A673 (cell line): Measurements from ENCODE around the gene GHRH. TPM values are rescaled to one million over a fixed set of nuclear protein-coding genes. Genes with fewer than 3 reads are reported as not detected.

Experiments used
- BruUV-seq: library from RNA; stranded (reverse); fragments of 400-500 nt; replicated peaks from 2 replicates; lab custom pipeline; 2021; lab: Mats Ljungman, UMichigan
- CTCF ChIA-PET: fragments of 300-600 bp; sonication (Branson Sonifier 250); formaldehyde crosslinking; loops from one replicate; lab custom pipeline; 2022; ENCODE audit warnings: antibody characterized with exemption; lab: Charles Lee
- POLR2A ChIA-PET: fragments of 300-600 bp; sonication (Branson Sonifier 250); formaldehyde crosslinking; loops from one replicate; lab custom pipeline; 2022; ENCODE audit warnings: antibody characterized with exemption; ENCODE audit not compliant: low non-redundant PET; lab: Charles Lee
- DNase-seq: peaks from one replicate; pipeline ENCODE4 v3.0.0-alpha.2; 2015; ENCODE audit warnings: low spot score
- H3K27ac ChIP-seq: fragments of 200-600 bp; sonication (generic); 2 replicates; pipeline ENCODE4 v1.5.1; 2016; ENCODE audit warnings: mixed run types, low read depth, mild to moderate bottlenecking, mixed read lengths, antibody characterized with exemption, low read length; ENCODE audit not compliant: poor library complexity, severe bottlenecking
- H3K27me3 ChIP-seq: fragments of 200-600 bp; sonication (generic); replicated peaks from 2 replicates; pipeline ENCODE4 v1.6.1; 2017; ENCODE audit warnings: mixed run types, low read depth, mild to moderate bottlenecking, mixed read lengths, antibody characterized with exemption, low read length; ENCODE audit not compliant: insufficient read depth, poor library complexity
- H3K36me3 ChIP-seq: fragments of 200-600 bp; sonication (generic); 2 replicates; pipeline ENCODE4 v1.6.1; 2016; ENCODE audit warnings: mixed run types, mild to moderate bottlenecking, mixed read lengths, antibody characterized with exemption, low read length; ENCODE audit not compliant: insufficient read depth, poor library complexity, severe bottlenecking
- H3K4me1 ChIP-seq: fragments of 200-600 bp; sonication (generic); 2 replicates; pipeline ENCODE4 v1.6.1; 2017; ENCODE audit warnings: mixed run types, mild to moderate bottlenecking, mixed read lengths, antibody characterized with exemption, low read length; ENCODE audit not compliant: insufficient read depth, poor library complexity, severe bottlenecking
- H3K4me3 ChIP-seq: fragments of 200-600 bp; sonication (generic); 2 replicates; pipeline ENCODE4 v1.5.1; 2016; ENCODE audit warnings: low read depth, mixed run types, mild to moderate bottlenecking, mixed read lengths, low read length; ENCODE audit not compliant: poor library complexity, severe bottlenecking
- H3K9me3 ChIP-seq: fragments of 200-600 bp; sonication (generic); 2 replicates; pipeline ENCODE4 v1.6.1; 2016; ENCODE audit warnings: mixed run types, low read depth, mild to moderate bottlenecking, mixed read lengths, antibody characterized with exemption, low read length; ENCODE audit not compliant: poor library complexity, severe bottlenecking
- EZH2 ChIP-seq: fragments of 200-600 bp; sonication (generic); IDR thresholded peaks from 2 replicates; pipeline ENCODE4 v1.6.1; 2017; ENCODE audit warnings: borderline replicate concordance, low read depth, mild to moderate bottlenecking, mixed read lengths, antibody characterized with exemption, low read length; ENCODE audit not compliant: poor library complexity, severe bottlenecking
- intact Hi-C: fragments of 100-400 bp; cut with micrococcal nuclease; formaldehyde crosslinking; loops from one replicate; pipeline ENCODE4 v1.10.0; 2022; ENCODE audit not compliant: unreplicated experiment
- total RNA-seq: library from RNA; stranded (reverse); gene quantifications from 2 replicates; pipeline ENCODE4 v1.2.3, GENCODE V29; 2021
- TF ChIP-seq, protein P1 (sequence below): fragments of 300-800, 200-600 bp; sonication (generic); conservative IDR thresholded peaks from 2 replicates; pipeline ENCODE4 v1.5.1; 2017; ENCODE audit warnings: low read depth, mild to moderate bottlenecking, antibody characterized with exemption, low read length, moderate library complexity, mixed read lengths

GHRH gene
- total RNA-seq, 1 experiment from 2014 or later = not detected

DNA sequence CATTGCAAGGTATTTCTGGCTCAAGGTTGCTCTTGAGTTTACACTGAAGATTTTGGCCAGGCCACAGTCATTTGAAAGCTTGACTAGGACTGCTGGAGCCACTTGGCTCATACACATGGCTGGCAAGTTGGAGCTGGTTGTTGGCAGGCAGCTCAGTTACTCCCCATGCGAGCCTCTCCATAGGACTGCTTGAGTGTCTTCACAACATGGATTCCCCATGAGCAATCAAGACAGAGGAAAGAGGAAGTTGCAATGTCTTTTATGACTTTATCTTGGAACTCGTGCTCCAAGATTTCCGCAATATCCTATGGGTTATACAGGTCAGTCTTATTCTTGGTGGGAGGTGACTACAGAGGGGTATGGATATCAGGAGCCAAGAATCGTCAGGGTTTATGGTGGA is 26.5 kb upstream of the GHRH start:
- CTCF ChIA-PET = no interaction called here
- BruUV-seq = no TSS peak

DNA sequence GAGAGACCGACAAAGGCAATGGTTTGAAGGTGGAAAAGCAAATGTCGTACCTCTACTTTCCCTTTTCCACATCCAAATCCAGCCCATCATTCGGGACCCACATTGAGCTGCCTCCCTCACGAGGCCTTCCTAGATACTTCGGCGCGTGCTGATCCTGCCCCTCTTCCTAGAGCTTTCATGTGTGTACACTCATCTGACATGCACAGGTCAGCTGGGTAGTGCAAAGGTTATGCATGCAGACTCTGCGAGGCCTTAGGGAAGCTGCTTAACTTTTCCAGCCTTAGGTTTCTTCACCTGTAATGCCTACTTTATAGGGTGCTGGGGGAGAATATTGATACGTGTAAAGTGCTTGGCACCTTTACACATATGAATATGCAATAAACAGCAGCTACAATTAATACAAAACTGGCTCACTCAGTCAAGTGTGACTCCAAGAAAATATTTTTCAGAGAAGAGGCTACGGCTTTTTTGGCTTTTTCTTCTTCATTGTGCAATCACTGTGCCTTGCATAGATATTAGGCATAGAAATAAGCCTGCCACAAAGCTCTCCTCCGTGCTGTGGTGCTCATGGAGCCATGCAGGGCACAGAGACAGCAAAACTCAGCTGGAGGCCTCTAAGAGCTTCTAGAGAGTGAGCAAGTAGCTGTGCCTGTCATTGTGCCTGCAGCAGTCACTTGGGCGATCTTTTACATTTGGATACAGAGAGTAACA is 24.2 kb upstream of the GHRH start:
- H3K36me3 ChIP-seq = no peaks in the 10 kb centered on the region
- DNase-seq = peak; percentile 24
- H3K4me1 ChIP-seq = no peaks in the 10 kb centered on the region
- no peak overlapping the region for H3K27ac ChIP-seq
- TF ChIP-seq EZH2 = no peak
- no TSS peak for BruUV-seq
- intact Hi-C loops = no loop called here
- ChIA-PET CTCF (no interaction called here), POLR2A (no interaction called here)
- no peaks in the 10 kb centered on the region for H3K9me3 ChIP-seq
- H3K27me3 ChIP-seq = no peaks in the 10 kb centered on the region
- H3K4me3 ChIP-seq = no peak overlapping the region

More for the DNA sequence above, 26.5 kb upstream of the GHRH start:
- intact Hi-C loops = no loop called here
- POLR2A ChIA-PET = interaction anchor here (0.7 kb wide), 1 partner anchor 37 kb away, joined by 4 read pairs; no protein-coding TSS in a partner anchor
- no peak overlapping the region for H3K4me3 ChIP-seq
- no peak overlapping the region for H3K27ac ChIP-seq
- TF ChIP-seq, protein P1, sequence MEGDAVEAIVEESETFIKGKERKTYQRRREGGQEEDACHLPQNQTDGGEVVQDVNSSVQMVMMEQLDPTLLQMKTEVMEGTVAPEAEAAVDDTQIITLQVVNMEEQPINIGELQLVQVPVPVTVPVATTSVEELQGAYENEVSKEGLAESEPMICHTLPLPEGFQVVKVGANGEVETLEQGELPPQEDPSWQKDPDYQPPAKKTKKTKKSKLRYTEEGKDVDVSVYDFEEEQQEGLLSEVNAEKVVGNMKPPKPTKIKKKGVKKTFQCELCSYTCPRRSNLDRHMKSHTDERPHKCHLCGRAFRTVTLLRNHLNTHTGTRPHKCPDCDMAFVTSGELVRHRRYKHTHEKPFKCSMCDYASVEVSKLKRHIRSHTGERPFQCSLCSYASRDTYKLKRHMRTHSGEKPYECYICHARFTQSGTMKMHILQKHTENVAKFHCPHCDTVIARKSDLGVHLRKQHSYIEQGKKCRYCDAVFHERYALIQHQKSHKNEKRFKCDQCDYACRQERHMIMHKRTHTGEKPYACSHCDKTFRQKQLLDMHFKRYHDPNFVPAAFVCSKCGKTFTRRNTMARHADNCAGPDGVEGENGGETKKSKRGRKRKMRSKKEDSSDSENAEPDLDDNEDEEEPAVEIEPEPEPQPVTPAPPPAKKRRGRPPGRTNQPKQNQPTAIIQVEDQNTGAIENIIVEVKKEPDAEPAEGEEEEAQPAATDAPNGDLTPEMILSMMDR = no peak
- TF ChIP-seq EZH2 = no peak
- no peaks in the 10 kb centered on the region for H3K9me3 ChIP-seq
- no peak for DNase-seq
- no peaks in the 10 kb centered on the region for H3K4me1 ChIP-seq
- no peaks in the 10 kb centered on the region for H3K36me3 ChIP-seq
- H3K27me3 ChIP-seq = no peaks in the 10 kb centered on the region

DNA sequence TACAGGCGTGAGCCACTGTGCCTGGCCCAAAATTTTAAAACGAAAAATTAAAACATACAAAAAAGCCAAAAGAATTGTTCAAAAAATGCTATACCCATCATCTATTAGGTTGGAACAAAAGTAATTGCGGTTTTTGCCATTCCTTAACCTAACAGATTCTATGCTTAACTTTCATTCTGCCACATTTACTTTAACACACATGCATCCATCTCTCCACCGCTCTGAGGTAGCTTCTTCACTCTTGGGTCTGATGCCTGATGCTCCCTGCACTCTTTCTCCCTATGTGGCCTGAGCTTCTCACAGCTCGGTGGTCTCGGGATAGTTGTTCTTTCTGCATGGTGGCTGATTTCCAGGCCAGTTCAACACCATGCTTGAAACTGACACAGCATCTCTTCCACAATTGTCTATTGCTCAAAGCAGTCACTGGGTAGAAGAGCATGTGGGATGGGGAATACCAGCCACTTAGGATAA is 23.1 kb upstream of the GHRH start:
- POLR2A ChIA-PET = interaction anchor here (0.6 kb wide), 1 partner anchor 91 kb away, joined by 5 read pairs; no protein-coding TSS in a partner anchor
- H3K27ac ChIP-seq = no peak overlapping the region
- no peaks in the 10 kb centered on the region for H3K36me3 ChIP-seq
- H3K9me3 ChIP-seq = no peaks in the 10 kb centered on the region
- no peaks in the 10 kb centered on the region for H3K4me1 ChIP-seq
- intact Hi-C loops = loop anchor here (5.0 kb wide), 1 partner anchor 98 kb away; no protein-coding TSS in a partner anchor
- CTCF ChIA-PET = no interaction called here
- DNase-seq = no peak
- no peaks in the 10 kb centered on the region for H3K27me3 ChIP-seq
- H3K4me3 ChIP-seq = no peak overlapping the region
- no TSS peak for BruUV-seq
- no peak for TF ChIP-seq EZH2
- TF ChIP-seq, protein P1 = no peak
